Stomach smooth muscle (tissue), 2 donors: Measurements from ENCODE around the gene SELENOW.
"Not testable (repeated sequence)": the region's sequence is repeated elsewhere in the genome, so short reads cannot be mapped to it uniquely, and the experiment has no call there.

Experiments
- H3K27ac ChIP-seq: one replicate; pipeline ENCODE4 v1.7.0; 2013; ENCODE audit warnings: mild to moderate bottlenecking, low read length, inconsistent platforms
- H3K27me3 ChIP-seq, 2 donors: one replicate each; pipeline ENCODE4 v1.7.0; 2013; ENCODE audit warnings: low read length in 2 of 2; ENCODE audit not compliant: insufficient read depth in 2 of 2, control insufficient read depth in 1 of 2
- H3K36me3 ChIP-seq, 2 donors: one replicate each; pipeline ENCODE4 v1.7.0; 2013; ENCODE audit warnings: low read length in 2 of 2; ENCODE audit not compliant: control insufficient read depth in 2 of 2, insufficient read depth in 2 of 2
- H3K4me1 ChIP-seq: one replicate; pipeline ENCODE4 v1.7.0; 2013; ENCODE audit warnings: low read length; ENCODE audit not compliant: control insufficient read depth, insufficient read depth
- H3K4me3 ChIP-seq, 2 donors: one replicate each; pipeline ENCODE4 v1.7.0; 2013; ENCODE audit warnings: low read length in 2 of 2
- H3K9ac ChIP-seq, 2 donors: one replicate each; pipeline ENCODE4 v1.7.0; 2013; ENCODE audit warnings: low read length in 2 of 2, mild to moderate bottlenecking in 1 of 2
- H3K9me3 ChIP-seq, 2 donors: one replicate each; pipeline ENCODE4 v1.7.0; 2013; ENCODE audit warnings: low read length in 2 of 2; ENCODE audit not compliant: control insufficient read depth in 2 of 2
- donor health status: healthy.
- donor health status: Pancreatic carcinoma.

SELENOW gene

DNA sequence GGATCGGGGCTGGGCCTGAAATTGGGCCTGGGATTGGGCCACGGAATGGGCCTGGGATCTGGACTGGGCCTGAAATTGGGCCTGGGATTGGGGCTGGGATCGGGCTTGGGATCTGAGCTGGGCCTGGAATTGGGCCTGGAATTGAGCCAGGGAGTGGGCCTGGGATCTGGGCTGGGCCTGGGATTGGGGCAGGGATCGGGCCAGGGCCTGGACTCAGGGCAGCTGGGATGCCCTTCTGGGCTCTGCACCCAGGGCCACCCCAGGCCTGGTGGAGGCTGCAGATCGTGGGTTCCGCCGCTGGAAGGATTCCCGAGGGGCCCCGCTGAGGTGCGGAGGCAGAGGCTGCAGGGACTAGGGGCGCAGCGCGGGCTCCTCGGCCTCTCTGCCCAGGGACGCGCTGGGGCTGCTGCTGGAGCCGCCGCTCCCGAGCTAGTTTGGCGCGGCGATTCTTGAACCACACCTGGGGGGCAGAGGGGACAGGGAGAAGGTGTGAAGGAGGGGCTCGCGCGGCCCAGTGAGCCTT is 24.1 kb downstream of the SELENOW start:
- no peaks in the 10 kb centered on the region for H3K9me3 ChIP-seq
- no peak overlapping the region for H3K27ac ChIP-seq
- no peak overlapping the region for H3K4me3 ChIP-seq
- H3K4me1 ChIP-seq = no peaks in the 10 kb centered on the region
- no peaks in the 10 kb centered on the region for H3K36me3 ChIP-seq
- no peak overlapping the region for H3K9ac ChIP-seq
- H3K27me3 ChIP-seq = no peaks in the 10 kb centered on the region

- H3K4me3 ChIP-seq, H3K9ac ChIP-seq, H3K27ac ChIP-seq: not testable (repeated sequence)
These were observed 24.6 kb downstream of the SELENOW start for GRCh38 chr19:47803148-47803547.

GRCh38 chr19:47803671-47804070 is 25.2 kb downstream of the SELENOW start:
- not testable (repeated sequence) for H3K27me3 ChIP-seq, H3K27ac ChIP-seq, H3K4me3 ChIP-seq, H3K36me3 ChIP-seq, H3K9me3 ChIP-seq, H3K4me1 ChIP-seq, H3K9ac ChIP-seq

More at GRCh38 chr19:47803148-47803547, 24.6 kb downstream of the SELENOW start:
- H3K9me3 ChIP-seq, H3K4me1 ChIP-seq, H3K36me3 ChIP-seq, H3K27me3 ChIP-seq: not testable (repeated sequence)

DNA sequence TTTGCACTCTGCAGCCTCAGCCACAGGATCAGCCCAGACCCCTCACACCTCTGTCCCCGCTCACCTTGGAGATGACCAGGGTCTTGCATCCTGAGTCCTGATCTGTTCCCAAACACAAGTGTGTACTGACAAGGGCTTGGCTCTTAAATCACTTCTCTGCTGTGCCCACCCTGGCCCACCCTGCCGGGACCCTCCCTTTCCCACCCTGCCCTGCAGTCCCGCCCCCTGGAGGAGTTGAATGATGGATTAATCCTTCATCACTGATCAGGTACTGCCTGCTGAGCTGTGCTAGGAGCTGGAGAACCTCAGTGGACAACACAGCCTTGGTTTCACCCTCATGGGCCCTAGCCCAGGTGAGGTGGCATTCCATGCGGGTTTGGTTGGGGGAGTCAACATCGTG is 25.9 kb downstream of the SELENOW start, which contains the start of gene TPRX1:
Gene TPRX1 (minus strand): TSS at position 101 of the 400 bp plus-strand sequence. CDS start 12 bp downstream, at position 89.
- not testable (repeated sequence) for H3K36me3 ChIP-seq, H3K9me3 ChIP-seq, H3K9ac ChIP-seq, H3K4me3 ChIP-seq, H3K27ac ChIP-seq, H3K27me3 ChIP-seq, H3K4me1 ChIP-seq

- no peaks in the 10 kb centered on the region for H3K36me3 ChIP-seq
- no peak overlapping the region for H3K27ac ChIP-seq
- no peak overlapping the region for H3K4me3 ChIP-seq
- no peak overlapping the region for H3K9ac ChIP-seq
- no peaks in the 10 kb centered on the region for H3K9me3 ChIP-seq
- H3K27me3 ChIP-seq = no peaks in the 10 kb centered on the region
- H3K4me1 ChIP-seq = no peaks in the 10 kb centered on the region
These were observed 26.8 kb downstream of the SELENOW start for GRCh38 chr19:47805313-47805712.

DNA sequence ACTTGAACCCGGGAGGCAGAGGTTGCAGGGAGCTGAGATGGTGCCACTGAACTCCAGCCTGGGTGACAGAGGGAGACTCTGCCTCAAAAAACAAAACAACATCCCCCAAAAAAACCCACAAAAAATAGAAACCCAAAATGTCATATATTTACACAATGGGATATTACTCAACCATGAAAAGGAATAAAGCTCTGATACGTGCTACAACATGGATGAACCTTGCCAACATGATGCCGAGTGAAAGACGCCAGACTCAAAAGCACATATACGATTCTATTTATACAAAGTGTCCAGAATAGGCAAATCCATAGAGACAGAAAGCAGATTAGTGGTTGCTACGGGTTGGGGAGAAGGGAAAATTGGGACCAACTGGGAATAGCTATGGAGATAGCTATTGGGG is 27.9 kb downstream of the SELENOW start:
- Histone ChIP-seq H3K27me3 (no peaks in the 10 kb centered on the region), H3K4me3 (no peak overlapping the region), H3K4me1 (no peaks in the 10 kb centered on the region), H3K9me3 (no peaks in the 10 kb centered on the region), H3K36me3 (no peaks in the 10 kb centered on the region), H3K9ac (no peak overlapping the region), H3K27ac (no peak overlapping the region)

GRCh38 chr19:47813304-47813994 is 34.9 kb downstream of the SELENOW start:
- Histone ChIP-seq H3K4me1 (no peaks in the 10 kb centered on the region), H3K9me3 (no peaks in the 10 kb centered on the region), H3K9ac (no peak overlapping the region), H3K27ac (no peak overlapping the region), H3K36me3 (no peaks in the 10 kb centered on the region), H3K4me3 (no peak overlapping the region), H3K27me3 (peaks cover 0 to 12% of the 10 kb centered on the region in 2 donors)

DNA sequence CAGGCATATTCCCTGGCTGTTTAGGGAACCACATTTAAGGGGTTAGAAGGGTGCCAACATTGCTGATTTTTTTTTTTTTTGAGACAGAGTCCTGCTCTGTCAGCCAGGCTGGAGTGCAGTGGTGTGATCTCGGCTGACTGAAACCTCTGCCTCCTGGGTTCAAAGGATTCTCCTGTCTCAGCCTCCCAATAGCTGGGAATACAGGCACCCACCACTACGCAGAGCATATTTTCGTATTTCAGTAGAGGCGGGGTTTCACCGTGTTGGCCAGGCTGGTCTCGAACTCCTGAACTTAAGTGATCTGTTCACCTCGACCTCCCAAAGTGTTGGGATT is 35.5 kb downstream of the SELENOW start:
- H3K9ac ChIP-seq = no peak overlapping the region
- no peak overlapping the region for H3K27ac ChIP-seq
- no peaks in the 10 kb centered on the region for H3K9me3 ChIP-seq

GRCh38 chr19:47816270-47816669 is 37.8 kb downstream of the SELENOW start:
- not testable (repeated sequence) for H3K9ac ChIP-seq, H3K9me3 ChIP-seq, H3K27ac ChIP-seq, H3K4me1 ChIP-seq, H3K4me3 ChIP-seq, H3K36me3 ChIP-seq
- peaks cover 15 to 27% of the 10 kb centered on the region in 2 donors for H3K27me3 ChIP-seq

More for the DNA sequence above, 35.5 kb downstream of the SELENOW start:
- H3K4me3 ChIP-seq = no peak overlapping the region
- no peaks in the 10 kb centered on the region for H3K4me1 ChIP-seq
- H3K36me3 ChIP-seq = no peaks in the 10 kb centered on the region
- peaks cover 2 to 13% of the 10 kb centered on the region in 2 donors for H3K27me3 ChIP-seq

- not testable (repeated sequence) for H3K27ac ChIP-seq, H3K36me3 ChIP-seq, H3K9ac ChIP-seq, H3K9me3 ChIP-seq, H3K4me3 ChIP-seq, H3K4me1 ChIP-seq
- H3K27me3 ChIP-seq = peaks cover 23 to 37% of the 10 kb centered on the region in 2 donors
These were observed 39.7 kb downstream of the SELENOW start for GRCh38 chr19:47818221-47818620.

DNA sequence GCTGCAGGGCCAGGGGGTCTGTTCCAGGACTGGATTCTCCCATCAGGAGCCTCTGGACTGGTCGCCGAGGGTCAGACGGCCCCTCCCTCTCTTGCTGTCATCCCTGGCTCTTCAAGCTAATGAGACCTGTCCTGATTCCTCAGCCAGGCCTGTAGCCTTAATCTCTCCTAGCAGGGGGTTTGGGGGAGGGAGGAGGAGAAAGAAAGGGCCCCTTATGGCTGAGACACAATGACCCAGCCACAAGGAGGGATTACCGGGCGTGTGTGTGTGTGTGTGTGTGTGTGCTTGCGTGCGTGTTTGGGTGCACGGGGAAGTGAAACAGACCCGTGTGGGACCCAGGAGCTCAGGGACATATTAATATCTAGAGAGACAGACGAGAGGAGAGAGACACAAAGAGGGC is 41.4 kb downstream of the SELENOW start:
- no peak overlapping the region for H3K9ac ChIP-seq
- H3K9me3 ChIP-seq = no peaks in the 10 kb centered on the region
- peaks cover 23 to 39% of the 10 kb centered on the region in 2 donors for H3K27me3 ChIP-seq
- no peaks in the 10 kb centered on the region for H3K4me1 ChIP-seq
- no peaks in the 10 kb centered on the region for H3K36me3 ChIP-seq
- no peak overlapping the region for H3K4me3 ChIP-seq
- H3K27ac ChIP-seq = no peak overlapping the region
